ENCODE data around the gene CLOCK. TPM values are rescaled to one million over a fixed set of nuclear protein-coding genes. Genes with fewer than 3 reads are reported as not detected.

Gene CLOCK
- total and polyA plus RNA-seq, 9 of the 15 experiments (the other 6 are each of a cell fraction or from before 2014, with no cell fraction given): 3.7 to 14.4 (median 9.4) TPM

- TF ChIP-seq HMG20B (CRISPR knock-in tag; IDR thresholded peaks at IDR 0.05): no peak
- no peak for TF ChIP-seq CTBP1 (IDR thresholded peaks at IDR 0.05; ENCODE audit: borderline replicate concordance)
- TF ChIP-seq KDM5B (IDR thresholded peaks at IDR 0.05; ENCODE audit: insufficient replicate concordance, low read depth, low read length): no peak
- TF ChIP-seq ARHGAP35 (IDR thresholded peaks at IDR 0.05; ENCODE audit: partially characterized antibody): no peak
- TF ChIP-seq CLOCK (CRISPR knock-in tag; IDR thresholded peaks at IDR 0.05; ENCODE audit: borderline replicate concordance): no peak
Measured at GRCh38 chr4:55381502-55381901, 165.2 kb downstream of the CLOCK start (continued).

- no peaks in the 10 kb centered on the region for H4K20me1 ChIP-seq (replicated peaks; ENCODE audit: control insufficient read depth, insufficient read depth, low read length)
- peak; percentile 61 for TF ChIP-seq TFE3 (CRISPR knock-in tag; IDR thresholded peaks at IDR 0.05)
- no peak; the same call in 1 of the 2 replicates for TF ChIP-seq USF2 (CRISPR knock-in tag; IDR thresholded peaks at IDR 0.05)
- no TSS peak for BruUV-seq (replicated peaks)
- in situ Hi-C loops (cut with MboI): no loop called here
- no peak overlapping the region for H3K4me3 ChIP-seq
- ChIA-PET POLR2A (no interaction called here), CTCF (ENCODE audit: low intra/inter-chr PET ratio) (no interaction called here)
- H3K36me3 ChIP-seq (ENCODE audit: control insufficient read depth, insufficient read depth, low read length): no peaks in the 10 kb centered on the region; the same call in 2 of the 3 replicates
- H3K9me1 ChIP-seq (ENCODE audit: control insufficient read depth, insufficient read depth, low read length): no peaks in the 10 kb centered on the region
- intact Hi-C loops (cut with micrococcal nuclease): no loop called here
- ATAC-seq: no peak
- no peak overlapping the region for H2AFZ ChIP-seq (ENCODE audit: low read depth, low read length)
- no peaks in the 10 kb centered on the region for H3K27me3 ChIP-seq (ENCODE audit: control insufficient read depth in 2 of 2, insufficient read depth in 2 of 2, low read length in 2 of 2)
- no peak overlapping the region for H3K27ac ChIP-seq (ENCODE audit: extremely low read depth, low read depth, low read length)
- H3K9me3 ChIP-seq (replicated peaks; ENCODE audit: control insufficient read depth, insufficient read depth, low read depth, low read length): no peaks in the 10 kb centered on the region
- H3K79me2 ChIP-seq (ENCODE audit: control insufficient read depth, insufficient read depth, low read length): no peaks in the 10 kb centered on the region
- DNase-seq (ENCODE audit: extremely low read depth in 1 of 4, low spot score in 3 of 4): no peak
- 43% methylated on average over 2 of the region's 2 CpGs for WGBS (ENCODE audit: insufficient coverage, low coverage, missing lambda C conversion rate)
- H3K9ac ChIP-seq (ENCODE audit: insufficient read depth in 1 of 2, low read depth in 2 of 2, low read length in 2 of 2): no peak overlapping the region
- FAIRE-seq: no peak
- no peak overlapping the region for H3K4me2 ChIP-seq (ENCODE audit: insufficient read depth, low read length)
- H3K4me1 ChIP-seq (replicated peaks in 1 of 2; ENCODE audit: control insufficient read depth in 2 of 2, insufficient read depth in 2 of 2, low read length in 2 of 2): peaks cover 13 to 19% of the 10 kb centered on the region in 2 experiments; a peak in 4 of 5 replicates
Measured at GRCh38 chr4:55380576-55380975, 166.1 kb downstream of the CLOCK start.

Data from K562 (cell line).